EH (cell line): Measurements from ENCODE around the gene PDZD11.

Experiments used
- DNase-seq: peaks from one replicate; pipeline ENCODE4 v3.0.0-alpha.2; 2015; ENCODE audit warnings: low read depth

Gene PDZD11

GRCh38 chrX:70257423-70258288 lies 32.1 kb downstream of the PDZD11 start:
- no peak for DNase-seq

- DNase-seq = no peak
Observed at GRCh38 chrX:70255452-70255851, 34.3 kb downstream of the PDZD11 start.

GRCh38 chrX:70254909-70255308 lies 34.8 kb downstream of the PDZD11 start:
- DNase-seq = no peak

GRCh38 chrX:70254063-70254400 lies 35.7 kb downstream of the PDZD11 start:
- peak; percentile 1 for DNase-seq

- DNase-seq = no peak
Observed at GRCh38 chrX:70253377-70254062, 36.2 kb downstream of the PDZD11 start.

GRCh38 chrX:70252491-70252890 lies 37.2 kb downstream of the PDZD11 start:
- DNase-seq = no peak

GRCh38 chrX:70247252-70247651 lies 42.5 kb downstream of the PDZD11 start:
- no peak for DNase-seq

GRCh38 chrX:70244881-70245280 lies 44.8 kb downstream of the PDZD11 start:
- DNase-seq = no peak

GRCh38 chrX:70243601-70244000 lies 46.1 kb downstream of the PDZD11 start:
- peak; percentile 2 for DNase-seq

GRCh38 chrX:70241501-70241900 lies 48.2 kb downstream of the PDZD11 start:
- DNase-seq = no peak

GRCh38 chrX:70240751-70241150 lies 49.0 kb downstream of the PDZD11 start:
- DNase-seq = no peak
